Nucleus accumbens (tissue), 56 donors: ENCODE measurements around the gene C3orf70.

Experiments
- DNase-seq, 56 donors: peaks; one replicate each; lab custom pipeline; 2025; lab: John Stamatoyannopoulos, UW

Gene C3orf70

GRCh38 chr3:185152410-185153170 lies at the start of gene C3orf70:
Gene C3orf70 (minus strand): TSS chr3:185153060. CDS start chr3:185152823, 237 bp downstream.
- peak in 51 of 56 donors; percentile 16 to 88 (median 60) for DNase-seq

- DNase-seq: no peak
Observed at GRCh38 chr3:185200639-185201038, 47.8 kb upstream of the C3orf70 start.

GRCh38 chr3:185199671-185200070 lies 46.8 kb upstream of the C3orf70 start:
- DNase-seq: no peak

GRCh38 chr3:185199206-185199605 lies 46.3 kb upstream of the C3orf70 start:
- no peak for DNase-seq

- DNase-seq: no peak
Observed at GRCh38 chr3:185197068-185197467, 44.2 kb upstream of the C3orf70 start.

GRCh38 chr3:185195652-185196051 lies 42.8 kb upstream of the C3orf70 start:
- DNase-seq: no peak

- DNase-seq: no peak
Observed at GRCh38 chr3:185188816-185189215, 36.0 kb upstream of the C3orf70 start.

- DNase-seq: no peak
Observed at GRCh38 chr3:185187391-185187790, 34.5 kb upstream of the C3orf70 start.

GRCh38 chr3:185176750-185177359 lies 24.0 kb upstream of the C3orf70 start:
- peak in 22 of 56 donors; percentile 2 to 62 (median 12) for DNase-seq

- DNase-seq: peak in 54 of 56 donors; percentile 16 to 86 (median 64)
Observed at GRCh38 chr3:185175370-185175987, 22.6 kb upstream of the C3orf70 start.

GRCh38 chr3:185172086-185173049 lies 19.5 kb upstream of the C3orf70 start:
- DNase-seq: peak in 3 of 56 donors; percentile 4 to 18 (median 15)

- DNase-seq: no peak
Observed at GRCh38 chr3:185164428-185165217, 11.8 kb upstream of the C3orf70 start.

- no peak for DNase-seq
Observed at GRCh38 chr3:185162634-185163033, 9.8 kb upstream of the C3orf70 start.

GRCh38 chr3:185161761-185162160 lies 8.9 kb upstream of the C3orf70 start:
- DNase-seq: no peak

- DNase-seq: no peak
Observed at GRCh38 chr3:185157347-185157746, 4.5 kb upstream of the C3orf70 start.

- DNase-seq: no peak
Observed at GRCh38 chr3:185155678-185156077, 2.8 kb upstream of the C3orf70 start.

GRCh38 chr3:185153861-185154629 lies 1.2 kb upstream of the C3orf70 start:
- DNase-seq: peak in 40 of 56 donors; percentile 6 to 73 (median 33)

GRCh38 chr3:185153171-185153771 lies 411 bp upstream of the C3orf70 start:
- DNase-seq: peak in 19 of 56 donors; percentile 11 to 78 (median 57)
